ENCODE data around the gene DOK7. TPM values are rescaled to one million over a fixed set of nuclear protein-coding genes. Genes with fewer than 3 reads are reported as not detected.

DOK7 gene
- total RNA-seq, 2 experiments from 2014 or later = not detected

Other genes starting within 250 kb of the DOK7 start
- under 1 TPM; 0.21 to 0.44 TPM for gene MSANTD1, start 214.1 kb upstream of the DOK7 start, total RNA-seq
- 1 to 10 TPM; 1.3 to 2.2 TPM for gene RGS12, start 170.3 kb upstream of the DOK7 start, total RNA-seq
- gene HGFAC, start 21.3 kb upstream of the DOK7 start, total RNA-seq = not detected
- gene LRPAP1, start 69.1 kb downstream of the DOK7 start, total RNA-seq = 10 to 100 TPM; 87.5 to 90.1 TPM

Data from activated CD8-positive, alpha-beta memory T cell treated with anti-CD3 and anti-CD28 coated beads for 36 hours (primary cell).